ENCODE measurements around the gene PROCA1.
A peak's percentile ranks its signal among the peaks of the same experiment; 100 is the strongest.

Gene PROCA1, protein sequence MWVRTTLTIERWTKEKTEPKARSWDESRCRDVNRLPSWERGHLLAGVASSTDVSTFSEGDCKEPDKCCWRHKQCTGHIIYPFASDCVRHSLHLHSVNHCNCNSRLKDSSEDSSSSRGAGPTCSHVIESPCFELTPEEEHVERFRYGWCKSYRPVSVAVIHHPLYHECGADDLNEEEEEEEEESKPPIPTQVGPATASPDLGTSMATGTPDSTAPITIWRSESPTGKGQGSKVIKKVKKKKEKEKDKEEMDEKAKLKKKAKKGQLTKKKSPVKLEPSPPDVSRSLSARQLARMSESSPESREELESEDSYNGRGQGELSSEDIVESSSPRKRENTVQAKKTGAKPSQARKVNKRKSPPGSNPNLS

DNA sequence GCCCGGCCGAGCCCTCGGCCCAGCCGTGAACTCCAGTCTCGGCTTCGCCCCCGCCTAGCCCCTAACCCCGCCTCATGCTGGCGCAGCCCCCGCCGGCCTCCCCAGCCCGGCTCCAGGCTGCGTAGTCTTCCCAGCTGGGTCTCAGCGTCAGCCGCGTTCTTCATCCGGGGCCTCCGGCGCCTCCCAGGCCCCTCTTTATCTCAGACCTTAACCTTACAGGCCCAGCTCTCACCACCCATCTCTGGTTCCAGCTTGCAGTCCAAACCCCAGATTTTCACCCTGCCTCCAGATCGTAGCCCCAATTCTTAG is at the start of gene PROCA1:
PROCA1 (minus strand) TSS at position 166 of the 309 bp plus-strand sequence. CDS start 228 bp downstream, outside the sequence.
- peak; percentile 48 for DNase-seq

DNA sequence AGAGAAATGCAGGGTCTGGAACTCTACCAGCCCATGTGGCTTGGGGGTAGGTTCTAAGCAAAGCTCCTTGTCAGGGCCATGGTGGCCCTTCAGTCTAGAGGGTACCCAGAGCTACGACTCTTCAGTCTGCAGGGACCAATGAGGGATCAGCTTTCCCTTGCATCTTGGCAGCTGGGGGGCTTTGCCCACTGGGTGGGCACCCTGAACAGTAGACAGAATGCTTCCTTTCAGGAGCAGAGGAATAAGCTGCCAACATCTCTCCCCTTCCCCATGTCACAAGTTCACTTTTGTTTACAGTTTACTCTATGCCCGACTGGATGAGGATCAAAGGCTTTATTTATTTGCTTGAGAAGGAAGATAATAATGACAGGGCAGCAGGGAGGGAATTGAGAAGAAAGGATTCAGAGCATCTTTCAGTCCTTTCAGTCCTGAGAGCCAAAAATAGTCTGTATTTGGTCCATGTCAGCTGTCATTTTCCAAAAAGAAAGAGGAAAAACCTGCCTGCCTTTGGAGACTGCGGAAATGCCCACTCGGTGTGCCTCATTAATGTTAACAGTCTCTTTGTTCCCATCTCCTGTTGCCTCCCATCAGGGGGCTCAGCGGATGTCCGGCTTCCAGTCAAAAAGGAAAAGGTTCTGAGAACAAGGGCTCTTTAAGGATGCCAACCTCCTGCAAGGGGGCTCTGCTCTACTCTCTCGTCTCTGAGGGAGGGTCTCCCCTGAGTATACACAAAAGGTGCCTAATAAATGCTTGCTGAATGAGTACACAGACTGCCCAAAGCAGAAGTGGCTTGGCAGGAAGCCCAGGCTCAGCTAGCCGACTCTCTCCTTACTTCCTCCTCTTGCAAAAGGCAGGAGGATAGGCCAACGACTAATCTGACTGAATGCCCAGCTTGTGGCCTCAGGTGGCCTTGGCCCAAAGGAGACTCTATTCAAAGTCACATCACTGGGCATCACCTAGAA is 49.2 kb upstream of the PROCA1 start:
- no peak for DNase-seq

DNA sequence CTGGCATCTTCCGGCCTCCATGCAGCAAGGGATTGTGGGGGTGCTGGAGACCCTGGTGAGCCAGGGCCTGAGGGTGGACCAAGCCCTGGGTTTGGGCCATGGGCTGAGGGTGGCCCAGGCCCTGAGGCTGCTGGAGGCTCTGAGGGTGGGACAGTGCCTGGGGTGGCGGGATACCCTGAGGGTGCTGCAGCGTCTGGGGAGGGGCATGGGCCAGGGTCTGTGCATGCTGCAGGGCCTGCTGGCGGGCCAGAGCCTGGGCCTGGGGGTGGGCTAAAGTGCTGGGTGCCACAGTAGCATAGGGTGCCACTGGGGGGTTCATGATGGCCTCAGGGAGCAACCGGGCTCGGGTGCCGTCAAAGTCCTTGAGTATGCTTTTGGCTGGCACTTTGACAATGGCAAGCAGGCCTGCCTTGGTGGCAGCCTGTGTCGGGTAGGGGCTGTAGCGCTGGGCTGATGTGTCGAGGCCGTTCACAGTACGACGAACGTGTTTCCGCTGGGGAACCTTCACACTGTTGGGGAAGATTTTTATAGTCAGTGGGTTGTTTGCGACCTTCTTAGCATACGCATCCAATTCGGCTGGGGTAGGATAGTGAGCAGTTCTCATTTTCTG is 47.7 kb upstream of the PROCA1 start:
- DNase-seq = no peak

DNA sequence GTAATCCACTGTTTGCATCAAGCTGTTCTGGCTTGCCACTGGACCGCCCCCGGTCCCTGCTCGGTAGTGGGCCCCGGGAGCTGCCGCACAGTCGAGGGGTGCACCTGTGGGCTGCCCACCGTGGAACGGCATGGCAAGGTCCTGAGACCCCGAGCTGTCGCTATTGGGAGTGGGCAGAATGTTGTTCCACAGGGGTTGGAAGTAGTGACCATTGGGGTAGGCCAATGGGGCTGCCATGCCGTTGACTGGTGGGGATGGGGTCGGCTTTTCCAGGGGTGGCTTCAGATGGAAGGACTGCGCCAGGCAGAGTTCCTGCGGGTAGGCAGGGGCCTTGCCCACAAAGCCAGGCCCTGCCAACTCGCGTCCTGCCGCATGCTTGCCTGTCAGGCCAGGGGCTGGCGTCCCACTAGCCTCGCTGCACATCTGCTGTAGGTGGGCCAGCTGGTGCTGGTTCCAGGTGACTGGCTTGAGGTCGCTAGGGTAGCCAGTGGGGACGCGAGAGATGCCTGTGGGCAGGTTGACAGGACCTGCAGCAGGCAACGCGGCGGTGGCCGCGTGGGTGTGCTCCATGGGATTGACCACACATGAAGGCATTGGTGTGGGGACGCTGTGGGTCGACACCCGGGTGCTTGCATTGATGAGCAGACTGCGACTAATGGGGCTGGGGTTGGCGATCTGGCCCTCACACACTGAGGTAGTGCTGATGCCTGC is 46.9 kb upstream of the PROCA1 start:
- no peak for DNase-seq

DNA sequence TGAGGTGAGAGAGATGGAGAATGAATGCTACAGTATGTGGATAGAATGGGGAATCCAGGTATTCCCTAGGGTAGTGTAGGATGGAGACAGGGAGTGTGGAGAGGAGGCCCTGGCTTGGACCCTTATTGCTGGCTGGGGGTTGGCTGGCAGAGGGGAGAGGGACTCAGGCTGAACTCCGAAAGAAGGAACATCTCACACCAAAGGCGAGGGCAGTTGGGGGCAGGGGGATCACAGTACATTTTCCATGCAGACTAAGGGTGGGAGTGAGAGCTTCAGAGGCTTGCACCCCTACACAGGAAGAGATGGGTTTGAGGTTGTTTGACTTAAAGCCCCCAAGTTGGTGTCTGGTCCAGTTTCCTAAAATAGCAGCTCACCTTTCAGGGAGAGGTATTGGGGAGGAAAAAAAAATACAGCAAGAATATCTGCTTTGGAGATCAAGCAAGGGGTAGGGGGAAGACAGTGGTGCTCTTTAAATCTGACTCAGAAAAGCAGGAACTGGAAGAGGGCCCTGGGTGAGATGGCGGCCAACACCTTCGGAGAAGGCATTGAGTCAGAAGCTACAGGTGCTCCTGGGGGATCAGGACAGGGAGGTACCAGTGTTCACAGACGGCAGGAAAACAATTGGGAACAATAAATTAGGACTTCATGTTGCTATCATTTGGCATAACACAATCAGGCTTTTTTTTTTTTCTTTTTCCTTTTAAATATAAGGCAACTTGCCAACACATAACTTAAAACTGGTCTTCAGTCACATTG is 44.5 kb upstream of the PROCA1 start:
- DNase-seq = no peak

DNA sequence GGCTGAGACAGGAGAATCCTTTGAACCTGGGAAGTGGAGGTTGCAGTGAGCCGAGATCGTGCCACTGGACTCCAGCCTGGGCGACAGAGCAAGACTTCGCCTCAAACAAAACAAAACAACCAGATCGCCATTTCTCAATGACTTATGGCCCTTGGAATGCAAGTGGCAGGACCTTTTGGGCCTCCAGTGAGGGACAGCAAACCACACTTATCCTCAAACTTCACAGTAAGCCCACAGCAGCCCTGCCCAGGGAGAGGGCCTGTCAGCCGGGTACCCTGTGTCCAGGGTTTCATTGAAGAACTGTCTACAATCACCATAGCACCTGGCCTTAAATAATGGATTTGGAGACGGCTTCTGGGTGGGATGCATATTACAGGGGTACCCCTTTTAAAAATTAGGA is 43.8 kb upstream of the PROCA1 start:
- no peak for DNase-seq

DNA sequence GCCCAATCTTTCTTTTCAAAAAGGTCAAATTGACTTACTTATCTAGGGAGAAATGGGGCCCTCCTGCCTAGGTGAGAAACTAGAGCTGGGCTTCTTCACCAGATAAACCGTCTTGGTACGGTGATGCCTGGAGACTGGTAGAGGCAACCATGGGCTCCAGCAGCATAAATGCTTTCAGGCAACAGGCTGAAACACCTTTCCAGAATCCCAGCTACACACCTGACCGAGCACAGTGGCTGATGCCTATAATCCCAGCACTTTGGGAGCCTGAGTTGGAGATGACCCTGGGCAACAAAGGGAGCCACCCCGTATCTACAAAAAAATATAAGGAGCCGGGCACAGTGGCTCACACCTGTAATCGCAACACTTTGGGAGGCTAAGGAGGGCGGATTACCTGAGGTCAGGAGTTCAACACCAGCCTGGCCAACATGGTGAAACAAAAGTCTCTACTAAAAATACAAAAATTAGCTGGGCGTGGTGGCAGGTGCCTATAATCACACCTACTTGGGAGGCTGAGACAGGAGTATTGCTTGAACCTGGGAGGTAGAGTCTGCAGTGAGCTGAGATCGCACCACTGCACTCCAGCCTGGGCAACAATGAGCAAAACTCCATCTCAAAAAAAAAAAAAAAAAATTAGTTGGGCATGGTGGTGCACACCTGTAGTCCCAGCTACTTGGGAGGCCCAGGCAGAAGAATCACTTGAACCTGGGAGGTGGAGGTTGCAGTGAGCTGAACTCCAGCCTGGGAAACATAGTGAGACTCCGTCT is 40.1 kb upstream of the PROCA1 start:
- DNase-seq = no peak

DNA sequence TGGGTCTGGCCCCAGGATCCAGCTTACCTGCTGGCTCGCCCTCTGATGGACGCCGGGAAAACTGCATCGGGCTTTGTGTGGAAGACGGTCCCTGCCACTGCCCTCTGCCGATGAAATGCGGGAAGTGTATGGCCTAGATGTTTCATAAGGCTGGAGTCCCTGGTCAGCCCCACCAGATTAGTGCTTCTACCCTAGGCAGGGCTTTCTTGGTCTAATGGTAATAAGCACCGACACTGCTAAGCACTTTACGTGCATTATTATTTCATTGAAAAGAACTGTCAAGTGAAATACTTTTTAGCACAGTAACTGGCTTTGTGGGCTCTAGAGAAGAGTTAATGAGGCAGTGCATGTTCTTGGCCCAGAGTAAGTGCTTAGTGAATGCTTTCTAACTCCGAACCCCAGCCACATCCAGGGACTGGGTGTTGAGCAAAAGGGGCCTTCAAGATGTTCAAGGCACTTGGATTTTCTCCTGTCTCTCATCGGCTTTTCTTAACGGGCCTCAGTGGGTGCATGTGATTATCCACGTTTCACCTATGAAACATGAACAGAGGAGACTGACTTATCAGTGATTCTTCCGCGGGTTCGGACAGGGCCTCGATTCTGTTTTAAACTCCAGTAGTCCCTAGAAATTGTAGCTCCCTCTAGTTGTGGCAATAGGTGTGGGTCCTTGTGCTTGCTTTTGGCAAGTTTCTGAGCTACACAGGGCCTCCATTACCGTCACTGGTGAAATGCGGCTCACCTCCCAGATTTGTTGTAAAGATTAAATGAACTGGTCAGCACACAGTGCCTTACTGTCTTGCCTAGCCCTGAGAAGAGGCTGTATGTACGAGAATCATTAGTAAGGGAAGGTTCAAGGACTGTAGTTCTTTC is 38.7 kb upstream of the PROCA1 start:
- peak; percentile 92 for DNase-seq

DNA sequence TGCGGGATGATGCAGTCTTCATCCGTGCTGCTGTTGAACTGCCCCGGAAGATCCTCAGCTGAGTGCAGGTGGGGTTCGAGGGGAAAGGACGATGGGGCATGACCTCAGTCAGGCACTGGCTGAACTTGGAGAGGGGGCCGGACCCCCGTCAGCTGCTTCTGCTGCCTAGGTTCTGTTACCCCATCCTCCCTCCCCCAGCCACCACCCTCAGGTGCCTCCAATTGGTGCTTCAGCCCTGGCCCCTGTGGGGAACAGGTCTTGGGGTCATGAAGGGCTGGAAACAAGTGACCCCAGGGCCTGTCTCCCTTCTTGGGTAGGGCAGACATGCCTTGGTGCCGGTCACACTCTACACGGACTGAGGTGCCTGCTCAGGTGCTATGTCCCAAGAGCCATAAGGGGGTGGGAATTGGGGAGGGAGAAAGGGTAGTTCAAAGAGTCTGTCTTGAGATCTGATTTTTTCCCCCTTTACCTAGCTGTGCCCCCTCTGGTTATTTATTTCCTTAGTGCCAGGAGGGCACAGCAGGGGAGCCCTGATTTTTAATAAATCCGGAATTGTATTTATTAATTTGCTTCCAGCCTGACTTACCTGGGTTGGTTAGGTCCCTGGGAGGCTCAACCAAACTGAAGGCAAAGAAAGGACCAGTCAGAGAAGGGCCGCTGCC is 38.0 kb upstream of the PROCA1 start:
- DNase-seq = no peak

DNA sequence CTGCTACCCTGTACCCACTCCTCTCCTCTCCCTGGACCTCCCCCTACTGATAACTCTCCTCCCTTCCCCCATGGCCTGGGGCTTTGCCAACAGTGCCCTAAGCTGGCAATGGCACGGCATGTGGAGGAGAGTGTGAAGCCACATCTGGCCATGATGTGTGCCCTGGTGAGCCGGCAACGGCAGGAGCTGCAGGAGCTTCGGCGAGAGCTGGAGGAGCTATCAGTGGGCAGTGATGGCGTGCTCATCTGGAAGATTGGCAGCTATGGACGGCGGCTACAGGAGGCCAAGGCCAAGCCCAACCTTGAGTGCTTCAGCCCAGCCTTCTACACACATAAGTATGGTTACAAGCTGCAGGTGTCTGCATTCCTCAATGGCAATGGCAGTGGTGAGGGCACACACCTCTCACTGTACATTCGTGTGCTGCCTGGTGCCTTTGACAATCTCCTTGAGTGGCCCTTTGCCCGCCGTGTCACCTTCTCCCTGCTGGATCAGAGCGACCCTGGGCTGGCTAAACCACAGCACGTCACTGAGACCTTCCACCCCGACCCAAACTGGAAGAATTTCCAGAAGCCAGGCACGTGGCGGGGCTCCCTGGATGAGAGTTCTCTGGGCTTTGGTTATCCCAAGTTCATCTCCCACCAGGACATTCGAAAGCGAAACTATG is 37.3 kb upstream of the PROCA1 start:
- no peak for DNase-seq

DNA sequence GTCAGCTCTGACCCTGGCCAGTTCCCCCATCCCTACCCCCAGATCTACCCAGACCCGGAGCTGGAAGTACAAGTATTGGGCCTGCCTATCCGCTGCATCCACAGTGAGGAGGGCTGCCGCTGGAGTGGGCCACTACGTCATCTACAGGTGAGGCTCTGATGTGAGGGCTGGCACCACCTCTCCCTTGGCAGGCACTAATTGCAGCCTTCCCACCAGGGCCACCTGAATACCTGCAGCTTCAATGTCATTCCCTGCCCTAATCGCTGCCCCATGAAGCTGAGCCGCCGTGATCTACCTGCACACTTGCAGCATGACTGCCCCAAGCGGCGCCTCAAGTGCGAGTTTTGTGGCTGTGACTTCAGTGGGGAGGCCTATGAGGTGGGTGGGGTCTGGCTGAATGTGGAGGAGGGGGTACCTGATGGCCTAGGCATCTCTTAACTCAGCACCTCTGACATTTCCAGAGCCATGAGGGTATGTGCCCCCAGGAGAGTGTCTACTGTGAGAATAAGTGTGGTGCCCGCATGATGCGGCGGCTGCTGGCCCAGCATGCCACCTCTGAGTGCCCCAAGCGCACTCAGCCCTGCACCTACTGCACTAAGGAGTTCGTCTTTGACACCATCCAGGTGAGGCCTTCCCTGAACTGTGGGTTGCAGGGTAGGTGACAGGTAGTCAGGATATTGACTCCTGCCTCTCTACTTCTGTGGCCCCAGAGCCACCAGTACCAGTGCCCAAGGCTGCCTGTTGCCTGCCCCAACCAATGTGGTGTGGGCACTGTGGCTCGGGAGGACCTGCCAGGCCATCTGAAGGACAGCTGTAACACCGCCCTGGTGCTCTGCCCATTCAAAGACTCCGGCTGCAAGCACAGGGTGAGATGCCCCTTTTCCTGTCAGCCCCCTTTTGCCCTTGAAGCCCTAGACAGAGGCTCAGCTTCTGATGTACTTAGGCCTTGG is 36.4 kb upstream of the PROCA1 start:
- no peak for DNase-seq

DNA sequence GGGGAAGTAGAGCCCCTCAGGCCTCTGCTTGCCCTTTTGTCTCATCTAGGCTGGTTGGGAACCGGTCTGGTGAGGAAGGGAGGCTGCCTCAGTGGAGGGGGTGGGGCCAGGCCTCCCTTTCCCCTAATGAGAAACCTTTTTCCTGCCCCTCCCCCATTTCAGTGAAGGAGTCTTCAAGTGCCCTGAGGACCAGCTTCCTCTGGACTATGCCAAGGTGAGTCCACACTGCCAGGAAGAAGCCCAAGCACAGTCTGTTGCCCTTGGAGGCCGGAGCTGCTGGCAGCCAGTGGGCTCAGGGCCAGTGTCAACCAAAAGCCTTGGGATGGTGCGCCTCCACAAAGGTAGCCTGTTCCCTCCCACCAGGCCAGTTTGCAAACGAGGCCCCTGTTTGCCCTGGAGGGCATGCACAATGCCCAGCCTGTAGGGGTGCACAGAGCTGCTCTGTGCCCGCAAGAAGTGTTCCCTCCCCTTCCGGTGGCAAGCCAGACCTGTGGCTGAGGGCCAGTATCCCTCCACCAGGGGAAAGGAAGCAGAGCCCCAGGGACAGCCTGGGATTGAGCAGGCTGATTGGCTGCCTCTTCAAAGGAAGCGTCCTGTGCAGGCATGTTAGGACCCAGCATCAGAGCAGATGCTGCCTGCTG is 35.5 kb upstream of the PROCA1 start:
- no peak for DNase-seq

DNA sequence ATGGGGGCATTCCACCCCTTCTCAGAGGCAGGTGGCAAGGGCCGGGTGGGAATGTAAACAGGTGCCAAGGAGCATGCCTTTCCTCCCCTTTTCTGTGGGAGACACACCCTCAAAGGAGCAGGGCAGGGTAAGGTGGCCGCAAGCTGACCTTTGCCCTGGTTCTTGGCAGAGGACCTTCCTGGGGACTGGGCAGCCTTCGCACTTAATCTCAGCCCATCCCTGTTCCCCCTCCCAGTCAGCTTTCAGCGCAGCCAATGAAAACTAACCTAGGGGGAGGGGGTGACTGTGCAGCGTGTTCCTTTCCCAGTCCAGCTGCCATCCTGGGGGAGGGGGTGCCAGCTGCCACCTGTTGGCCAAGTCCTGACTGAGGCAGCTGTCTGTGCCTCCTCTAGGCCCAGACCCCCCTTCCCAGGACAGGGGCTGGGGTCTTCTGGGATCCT is 34.9 kb upstream of the PROCA1 start:
- DNase-seq = no peak

DNA sequence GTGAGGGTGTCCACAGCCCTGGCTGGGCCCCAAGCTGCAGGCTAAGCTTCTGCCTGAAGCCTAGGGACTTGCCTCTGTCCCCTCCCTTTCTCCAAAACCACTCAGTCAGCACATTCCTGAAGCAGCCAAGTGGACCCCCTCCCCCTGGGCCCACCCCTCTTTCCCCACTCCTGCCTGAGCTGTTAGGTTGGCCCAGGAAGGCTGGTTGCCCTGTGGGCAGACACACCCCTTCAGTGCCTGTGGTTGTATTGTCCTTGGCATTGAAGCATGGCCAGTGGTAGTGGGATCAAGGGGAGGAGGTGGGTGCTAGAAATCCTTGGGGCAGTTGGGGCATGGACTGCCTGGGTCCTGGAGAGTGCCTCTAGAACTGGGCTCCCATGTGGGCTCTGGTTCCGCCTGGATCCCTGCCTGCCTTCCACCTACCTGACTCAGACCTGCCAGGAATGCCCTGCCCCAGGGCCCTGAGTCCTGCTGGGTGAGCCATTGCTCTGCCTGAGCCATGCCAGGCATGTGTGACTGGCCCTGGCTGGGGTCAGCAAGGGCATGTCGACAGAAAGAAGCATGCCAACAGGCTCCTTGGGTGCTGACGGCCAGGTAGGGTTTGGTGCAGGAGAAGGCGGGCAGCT is 34.2 kb upstream of the PROCA1 start:
- DNase-seq = no peak

DNA sequence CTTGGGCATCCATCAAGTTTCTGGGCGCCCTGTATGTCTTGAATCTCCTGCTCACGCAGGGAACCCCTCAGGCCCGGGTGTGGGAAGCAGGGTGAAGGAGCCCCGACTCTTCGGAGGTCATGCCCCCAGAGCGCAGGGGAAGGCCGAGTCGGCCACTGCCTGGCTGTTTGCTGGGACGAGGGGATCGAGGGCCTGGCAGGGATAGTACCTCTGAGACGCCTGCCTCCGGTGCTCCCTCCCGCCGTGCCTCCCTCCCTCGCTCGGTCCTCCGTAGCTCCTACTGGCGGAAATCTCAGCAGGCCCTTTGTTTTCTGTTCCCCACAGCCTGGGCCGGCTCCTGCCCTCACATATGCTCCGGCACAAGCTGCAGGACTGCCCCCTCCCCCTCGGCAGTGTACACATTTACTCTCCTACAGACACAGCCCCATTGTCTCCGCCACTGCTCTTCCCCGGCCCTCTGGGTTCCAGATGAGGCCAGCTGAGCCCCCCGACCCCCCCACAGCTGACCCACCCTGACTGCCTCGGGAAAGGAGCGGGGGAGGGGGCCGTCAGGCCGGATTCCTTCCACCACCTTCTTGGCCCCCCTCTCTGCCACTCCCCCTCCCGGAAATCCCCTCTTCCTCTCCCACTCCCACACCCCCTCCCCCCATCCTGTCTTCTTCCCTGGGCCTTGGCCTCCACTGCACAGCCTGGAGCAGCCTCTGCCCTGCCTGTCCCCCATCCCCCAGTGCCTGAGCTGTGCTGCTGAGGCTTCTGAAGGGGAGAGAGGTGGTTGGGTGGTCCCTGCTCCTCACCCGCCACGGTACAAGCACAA is 33.5 kb upstream of the PROCA1 start:
- DNase-seq = peak; percentile 49

All from CD4-positive, alpha-beta T cell treated with Interleukin-17A for 1 hour (primary cell).